GDM1 (cell line): ENCODE measurements around the gene ADAM12.

Source experiments
- DNase-seq: peaks from one replicate; lab custom pipeline; 2025; lab: John Stamatoyannopoulos, UW

The ADAM12 gene

GRCh38 chr10:126234630-126235029 lies 153.6 kb downstream of the ADAM12 start:
- DNase-seq = no peak

DNA sequence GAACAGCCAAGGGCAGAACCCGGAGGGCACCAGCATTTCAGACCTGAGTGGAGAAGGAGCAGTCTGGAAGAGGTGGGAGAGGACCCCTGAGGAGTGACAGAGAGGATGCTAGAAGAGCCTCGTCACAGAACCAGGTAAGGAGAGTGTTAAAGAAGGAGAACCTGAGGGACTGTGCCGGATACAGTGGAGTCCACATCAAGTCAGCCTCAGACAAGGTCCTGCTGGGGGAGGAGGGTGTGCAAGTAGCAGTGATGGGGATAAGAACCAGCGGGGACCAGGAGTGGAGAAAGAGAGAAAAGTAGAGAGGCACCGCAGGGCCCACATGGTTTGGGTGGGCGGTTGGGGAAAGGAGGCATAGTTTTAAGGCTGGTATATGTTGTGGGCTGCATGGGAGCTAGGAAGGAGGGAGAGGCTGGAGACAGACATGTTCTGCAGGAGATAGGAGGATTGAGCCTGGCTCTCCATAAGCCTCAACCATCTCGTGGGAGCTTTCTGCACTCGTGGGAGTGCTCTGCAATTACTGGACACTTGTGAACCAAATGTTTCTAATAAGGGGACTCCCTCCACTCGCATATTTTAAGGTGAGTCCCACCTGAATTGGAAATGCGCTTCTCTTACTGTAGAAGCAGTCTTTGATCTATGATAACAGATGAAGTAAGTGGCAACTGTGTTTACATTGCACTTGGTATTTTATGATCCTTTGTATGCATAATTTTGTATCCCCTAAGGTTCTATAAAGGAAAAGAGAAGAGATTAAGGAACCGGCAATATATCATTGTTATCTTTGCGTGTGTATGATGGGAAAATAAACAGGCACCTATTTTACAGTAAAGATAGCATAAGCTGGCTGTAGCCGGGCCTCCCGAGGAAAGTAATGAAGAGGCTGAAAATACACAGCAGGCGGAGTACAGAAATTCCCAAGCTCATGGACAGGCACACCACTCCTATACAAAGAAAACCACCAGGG lies 154.8 kb downstream of the ADAM12 start:
- no peak for DNase-seq

DNA sequence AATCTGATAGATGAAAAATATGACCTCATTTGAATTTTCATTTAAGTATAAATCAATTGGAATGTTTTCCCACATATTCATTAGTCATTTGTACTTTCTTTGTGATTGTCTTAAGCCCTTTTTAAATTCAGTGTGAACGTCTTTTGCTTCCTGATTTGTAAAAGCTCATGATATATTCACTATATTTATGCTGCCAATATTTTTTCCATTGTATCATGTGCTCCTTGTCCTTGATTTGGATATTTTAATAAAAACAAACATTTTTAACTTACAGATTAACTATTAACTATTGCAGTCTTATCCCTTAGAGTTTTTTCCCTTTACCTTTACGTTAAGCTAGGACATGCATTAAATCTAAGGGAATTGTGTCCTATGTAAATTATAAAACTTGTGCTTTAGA lies 157.7 kb downstream of the ADAM12 start:
- no peak for DNase-seq

GRCh38 chr10:126229686-126230085 lies 158.6 kb downstream of the ADAM12 start:
- DNase-seq = no peak

- no peak for DNase-seq
Observed at GRCh38 chr10:126227762-126228134, 160.5 kb downstream of the ADAM12 start.

- no peak for DNase-seq
Observed at GRCh38 chr10:126226988-126227761, 161.1 kb downstream of the ADAM12 start.

DNA sequence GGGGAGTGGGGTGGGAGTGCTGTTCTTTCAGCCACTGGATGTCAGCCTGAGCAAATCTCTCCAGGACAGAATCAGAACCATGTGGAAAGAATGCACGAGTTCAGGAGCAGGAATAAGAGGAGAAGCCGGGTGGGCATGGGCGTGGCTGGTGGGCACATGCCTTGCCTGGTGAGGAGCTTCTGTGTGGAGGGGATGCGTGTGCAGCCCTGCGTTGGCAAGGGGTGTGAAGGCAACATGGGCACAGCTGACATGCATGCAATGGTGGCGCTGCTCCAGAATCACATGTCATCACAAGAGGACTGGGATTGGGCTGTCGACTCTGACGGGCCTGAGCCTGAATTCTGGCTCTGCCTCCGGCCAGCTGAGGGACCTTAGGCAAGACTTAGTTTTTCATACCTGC lies 162.1 kb downstream of the ADAM12 start:
- DNase-seq = no peak

- no peak for DNase-seq
Observed at GRCh38 chr10:126225672-126226008, 162.6 kb downstream of the ADAM12 start.

GRCh38 chr10:126224967-126225671 lies 163.2 kb downstream of the ADAM12 start:
- DNase-seq = no peak

DNA sequence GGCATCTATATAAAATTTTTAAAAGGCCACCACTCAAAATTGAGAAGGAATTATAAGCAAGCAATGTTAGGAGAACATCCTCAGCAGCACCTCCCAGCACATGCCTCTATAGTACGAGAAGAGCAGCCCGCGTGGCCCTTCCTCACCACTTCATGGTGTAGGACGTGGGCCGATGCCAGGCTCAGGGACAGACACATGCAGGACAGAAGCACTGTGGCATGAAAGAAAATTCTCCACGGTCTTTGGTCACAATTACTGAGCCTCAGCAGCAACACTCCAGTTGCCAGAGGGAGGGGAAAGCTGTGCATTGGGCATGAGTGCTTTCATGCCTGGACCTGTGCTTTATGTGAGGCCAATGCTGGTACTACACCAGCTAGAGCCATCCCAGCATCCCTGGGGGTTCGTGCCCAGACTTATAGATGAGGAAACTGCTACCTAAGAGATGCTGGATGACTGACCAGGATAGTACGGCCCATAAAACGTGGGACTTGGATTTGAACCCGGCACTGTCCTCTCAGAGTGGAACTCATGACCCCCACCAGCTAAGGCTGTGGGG lies 164.7 kb downstream of the ADAM12 start:
- DNase-seq = no peak

- no peak for DNase-seq
Observed at GRCh38 chr10:126222736-126223511, 165.4 kb downstream of the ADAM12 start.

- no peak for DNase-seq
Observed at GRCh38 chr10:126221874-126222273, 166.4 kb downstream of the ADAM12 start.

DNA sequence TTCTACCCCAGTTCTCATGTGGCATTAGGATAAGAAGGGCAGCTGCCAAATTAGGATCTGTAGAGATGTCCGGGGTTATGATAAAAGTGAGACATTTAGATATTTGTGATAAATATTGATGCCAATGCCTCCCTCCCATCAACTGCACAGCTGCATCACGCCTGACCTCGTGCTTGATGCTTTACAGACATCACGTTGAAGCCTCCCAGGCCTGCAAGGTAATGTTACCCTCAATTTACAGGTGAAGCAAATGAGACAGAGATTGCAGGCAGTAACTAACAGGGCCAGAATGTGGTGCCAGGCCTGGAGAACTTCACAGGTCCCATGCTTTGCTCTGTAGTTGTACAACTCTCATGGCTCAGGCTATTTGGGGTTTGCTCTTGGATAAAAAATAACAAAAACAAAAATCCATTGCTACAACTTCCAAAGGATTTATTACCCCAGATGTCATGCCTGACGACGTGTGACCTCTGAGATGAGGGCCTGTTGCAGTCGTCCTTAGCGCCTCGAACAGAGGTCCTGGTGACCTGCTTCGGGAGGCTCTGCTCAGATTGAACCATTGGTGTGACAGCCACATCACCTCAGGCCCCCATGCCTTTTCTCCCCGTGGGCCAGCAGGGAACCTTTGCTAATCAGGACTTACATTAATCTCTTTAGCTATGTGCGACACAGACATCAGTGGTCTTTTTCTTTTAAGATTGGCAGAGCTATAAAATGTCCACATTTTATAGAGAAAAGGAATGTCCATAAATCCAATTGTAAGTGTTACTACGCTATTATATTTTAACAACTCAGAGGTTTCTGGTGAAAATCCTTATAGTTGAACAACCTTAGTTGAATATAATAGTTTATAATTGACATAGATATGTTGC lies 169.3 kb downstream of the ADAM12 start:
- DNase-seq = no peak

GRCh38 chr10:126218174-126218573 lies 170.1 kb downstream of the ADAM12 start:
- no peak for DNase-seq

DNA sequence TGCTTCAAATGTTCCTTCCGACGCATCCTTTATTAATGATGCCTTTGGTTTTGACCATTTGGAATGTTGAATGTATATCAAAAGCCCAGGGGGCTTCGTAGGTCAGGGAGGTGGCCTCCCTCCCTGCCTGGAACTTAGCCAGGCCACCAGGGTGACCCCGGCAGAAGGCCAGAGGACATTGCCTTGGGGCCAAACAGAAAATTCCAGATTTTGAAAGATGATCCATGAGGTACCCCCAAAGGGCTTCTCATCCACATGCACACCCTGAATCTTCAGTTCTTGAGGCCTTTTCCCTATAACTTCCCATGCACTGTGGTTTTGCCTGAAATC lies 171.7 kb downstream of the ADAM12 start:
- DNase-seq = no peak

DNA sequence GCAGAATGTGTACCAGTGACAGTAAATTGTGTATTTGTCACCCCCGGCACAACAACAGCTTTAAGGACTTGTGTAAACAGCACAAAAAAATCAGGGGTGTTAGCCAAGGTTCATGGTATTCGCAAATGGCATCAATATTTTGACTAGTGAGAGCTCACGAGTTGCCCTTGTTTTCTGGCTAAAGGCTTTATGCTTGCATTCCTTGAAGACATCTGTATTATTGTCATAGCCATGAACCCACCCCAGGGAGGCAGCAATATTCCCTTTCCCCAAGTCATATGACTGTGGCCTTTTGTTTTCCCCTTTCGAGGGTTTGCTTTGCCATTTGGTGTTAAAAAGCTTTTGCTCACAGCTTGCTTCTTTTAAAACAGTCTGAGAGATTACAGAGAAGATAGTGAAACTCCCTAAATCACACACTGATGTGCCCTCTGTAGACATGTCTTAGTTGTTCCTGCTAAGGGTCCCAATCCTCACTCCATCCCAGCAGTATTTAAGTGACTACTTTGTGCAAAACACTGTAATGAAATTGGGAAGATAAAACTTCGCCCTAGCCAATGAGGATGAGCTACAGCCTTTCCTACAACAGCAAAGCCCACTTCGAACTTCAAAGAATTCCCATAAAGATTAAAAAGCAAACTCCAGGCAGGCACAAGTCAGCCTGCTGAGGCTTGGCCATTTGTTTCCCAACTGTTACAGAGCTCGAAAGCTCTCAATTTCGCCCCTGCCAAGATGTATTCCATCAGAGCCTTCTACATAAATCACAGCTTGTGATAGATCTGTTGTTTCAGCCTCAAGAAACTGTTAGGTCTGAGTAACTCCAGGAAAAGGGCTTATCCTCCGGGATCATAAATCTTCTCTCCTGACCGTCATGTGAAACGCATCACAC lies 172.3 kb downstream of the ADAM12 start:
- DNase-seq = no peak

GRCh38 chr10:126214679-126215078 lies 173.6 kb downstream of the ADAM12 start:
- no peak for DNase-seq

DNA sequence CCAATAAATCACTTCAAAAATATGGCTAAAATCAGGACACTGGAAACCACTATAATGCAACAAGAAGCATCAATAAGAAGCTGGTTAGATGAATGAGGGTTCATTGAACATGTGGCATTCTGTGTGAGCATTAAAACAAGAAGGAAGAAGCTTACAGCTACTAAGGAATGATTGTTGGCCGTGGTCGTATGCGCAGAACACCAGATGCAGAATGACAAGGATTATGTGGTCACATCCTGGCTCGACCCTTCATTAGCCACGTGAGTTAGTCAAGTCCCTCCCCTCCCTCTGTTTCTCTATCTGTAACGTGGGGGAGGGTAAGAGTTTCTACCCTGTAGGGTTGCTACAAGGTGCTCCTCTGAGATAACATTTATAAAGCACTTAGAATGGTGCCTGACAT lies 174.3 kb downstream of the ADAM12 start:
- DNase-seq = no peak

DNA sequence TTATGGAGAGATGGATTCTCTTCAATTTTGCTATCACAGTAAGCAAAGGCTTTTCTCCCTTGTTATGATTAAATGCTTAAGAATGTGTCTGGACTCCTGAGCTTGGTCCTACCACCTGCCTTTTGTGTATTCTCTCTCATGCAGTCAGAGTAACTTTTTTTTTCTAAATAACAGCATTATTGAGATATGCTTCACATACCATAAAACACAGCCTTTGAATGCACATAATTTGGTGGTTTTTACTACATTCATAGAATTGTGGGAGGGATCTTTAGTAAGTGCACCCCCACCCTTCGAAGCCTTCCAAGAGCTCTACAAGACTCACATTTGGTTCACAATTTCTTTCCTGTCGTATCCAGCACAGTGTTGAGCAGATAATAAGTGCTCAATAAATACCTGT lies 175.5 kb downstream of the ADAM12 start:
- DNase-seq = no peak
